ENCODE data around the gene PLAU.

PLAU gene

GRCh38 chr10:73876971-73877370 is 34.0 kb upstream of the PLAU start:
- TF ChIP-seq CTCF (IDR thresholded peaks at IDR 0.05; ENCODE audit: borderline replicate concordance, control extremely low read depth, extremely low read depth, insufficient read depth, missing control alignments), result no peak
- in situ Hi-C loops (cut with MboI; ENCODE audit: low sequenced_read_pairs, unreplicated experiment), result loop anchor here (25.0 kb wide), 1 partner anchor 210 kb away; no protein-coding TSS in a partner anchor
- DNase-seq (ENCODE audit: low spot score), result no peak

GRCh38 chr10:73877533-73878160 is 33.3 kb upstream of the PLAU start:
- DNase-seq (ENCODE audit: low spot score), result no peak
- in situ Hi-C loops (cut with MboI; ENCODE audit: low sequenced_read_pairs, unreplicated experiment), result loop anchor here (25.0 kb wide), 1 partner anchor 210 kb away; no protein-coding TSS in a partner anchor
- TF ChIP-seq CTCF (IDR thresholded peaks at IDR 0.05; ENCODE audit: borderline replicate concordance, control extremely low read depth, extremely low read depth, insufficient read depth, missing control alignments), result no peak

GRCh38 chr10:73878365-73878764 is 32.6 kb upstream of the PLAU start:
- in situ Hi-C loops (cut with MboI; ENCODE audit: low sequenced_read_pairs, unreplicated experiment), result loop anchor here (25.0 kb wide), 1 partner anchor 209 kb away; no protein-coding TSS in a partner anchor
- no peak for TF ChIP-seq CTCF (IDR thresholded peaks at IDR 0.05; ENCODE audit: borderline replicate concordance, control extremely low read depth, extremely low read depth, insufficient read depth, missing control alignments)
- no peak for DNase-seq (ENCODE audit: low spot score)

- in situ Hi-C loops (cut with MboI; ENCODE audit: low sequenced_read_pairs, unreplicated experiment), result loop anchor here (5.0 to 25.0 kb wide), 2 partner anchors 32 to 208 kb away; no protein-coding TSS in a partner anchor
- peak; percentile 89 for TF ChIP-seq CTCF (IDR thresholded peaks at IDR 0.05; ENCODE audit: borderline replicate concordance, control extremely low read depth, extremely low read depth, insufficient read depth, missing control alignments)
- peak; percentile 86 for DNase-seq (ENCODE audit: low spot score)
These were observed 31.4 kb upstream of the PLAU start for GRCh38 chr10:73879296-73880173.

- no peak for TF ChIP-seq CTCF (IDR thresholded peaks at IDR 0.05; ENCODE audit: borderline replicate concordance, control extremely low read depth, extremely low read depth, insufficient read depth, missing control alignments)
- in situ Hi-C loops (cut with MboI; ENCODE audit: low sequenced_read_pairs, unreplicated experiment), result loop anchor here (5.0 to 25.0 kb wide), 2 partner anchors 34 to 206 kb away; no protein-coding TSS in a partner anchor
- DNase-seq (ENCODE audit: low spot score), result no peak
These were observed 29.6 kb upstream of the PLAU start for GRCh38 chr10:73881221-73881919.

- no peak for DNase-seq (ENCODE audit: low spot score)
- no peak for TF ChIP-seq CTCF (IDR thresholded peaks at IDR 0.05; ENCODE audit: borderline replicate concordance, control extremely low read depth, extremely low read depth, insufficient read depth, missing control alignments)
- in situ Hi-C loops (cut with MboI; ENCODE audit: low sequenced_read_pairs, unreplicated experiment), result loop anchor here (5.0 to 25.0 kb wide), 2 partner anchors 37 to 203 kb away; no protein-coding TSS in a partner anchor
These were observed 26.9 kb upstream of the PLAU start for GRCh38 chr10:73884017-73884416.

Data from GM13976 (cell line).